K562 (cell line): ENCODE data around the gene INPP1. TPM values are rescaled to one million over a fixed set of nuclear protein-coding genes. Genes with fewer than 3 reads are reported as not detected.

Experiments used
- DPF2 ChIP-seq: fragments of 450-650 bp; IDR thresholded peaks from 2 replicates; pipeline ENCODE4 v1.6.1; 2016
- ETV1 ChIP-seq: fragments of 450-650 bp; conservative IDR thresholded peaks from 2 replicates; pipeline ENCODE4 v1.6.1; 2016; ENCODE audit warnings: missing genetic modification characterization, control low read depth, low read depth, missing compliant biosample characterization
- FOXK2 ChIP-seq, 2 experiments: fragments of 450-650 bp; IDR thresholded peaks in 1 of 2; conservative IDR thresholded peaks in 1 of 2; 2 replicates each; pipeline ENCODE4 v1.6.1; 2016; ENCODE audit warnings: low read depth in 2 of 2, mild to moderate bottlenecking in 1 of 2
- JUND ChIP-seq, 2 experiments: IDR thresholded peaks; 2 replicates in 1 of 2; 3 replicates in 1 of 2; pipeline ENCODE4 v1.6.1; 2011; ENCODE audit warnings: borderline replicate concordance in 2 of 2, low read depth in 2 of 2, low read length in 2 of 2, improper control_type of control experiment in 1 of 2, missing biosample characterization in 1 of 2, missing genetic modification characterization in 1 of 2, missing genetic modification reagents in 1 of 2
- LEF1 ChIP-seq: fragments of 450-650 bp; IDR thresholded peaks from 2 replicates; pipeline ENCODE4 v1.6.1; 2016; ENCODE audit warnings: mild to moderate bottlenecking
- NBN ChIP-seq: fragments of 450-650 bp; IDR thresholded peaks from 2 replicates; pipeline ENCODE4 v1.6.1; 2016; ENCODE audit warnings: low read depth, mild to moderate bottlenecking
- PHB2 ChIP-seq: fragments of 450-650 bp; IDR thresholded peaks from 2 replicates; pipeline ENCODE4 v1.6.1; 2017; ENCODE audit warnings: low read depth
- RFX7 ChIP-seq: fragments of 250-450 bp; sonication (Bioruptor Pico); IDR thresholded peaks from 2 replicates; pipeline ENCODE4 v1.5.1; 2021; ENCODE audit warnings: mild to moderate bottlenecking
- YBX1 ChIP-seq: fragments of 450-650 bp; IDR thresholded peaks from 2 replicates; pipeline ENCODE4 v1.7.1; 2016; ENCODE audit warnings: mild to moderate bottlenecking
- ZNF224 ChIP-seq: sonication (generic); formaldehyde crosslinking; IDR thresholded peaks from 2 replicates; pipeline ENCODE4 v1.8.0; 2022; ENCODE audit warnings: mild to moderate bottlenecking, missing genetic modification reagents
- ZNF445 ChIP-seq: fragments of 250-450 bp; sonication (Bioruptor Pico); IDR thresholded peaks from 2 replicates; pipeline ENCODE4 v1.4.0; 2020; ENCODE audit warnings: low read depth, mild to moderate bottlenecking, moderate library complexity
- ZSCAN32 ChIP-seq: fragments of 450-650 bp; formaldehyde crosslinking; IDR thresholded peaks from 2 replicates; pipeline ENCODE4 v1.4.0; 2020; ENCODE audit warnings: mild to moderate bottlenecking, moderate library complexity
- polyA plus RNA-seq, 8 experiments: library from polyadenylated mRNA; depleted of rRNA in 4 of 8; stranded (reverse) in 5 of 8; unstranded in 3 of 8; fragments of >200 nt; fragmentation: Nextera tagmentation in 2 of 8; fragmentation: Illumina TruSeq in 1 of 8; extraction: Ambion mirVana in 2 of 8; extraction: Trizol in 1 of 8; gene quantifications; 2 replicates each; pipeline versions ENCODE4 v1.2.1 to v1.2.3, GENCODE V29; 2011 to 2014; ENCODE audit warnings: inconsistent platforms in 1 of 8, missing spikeins in 1 of 8
- total RNA-seq, 7 experiments: library from RNA; depleted of rRNA in 6 of 7; stranded (reverse); fragments of >200 nt in 6 of 7; fragmentation: Illumina TruSeq in 2 of 7; extraction: Trizol in 2 of 7; gene quantifications; 2 replicates each; pipeline versions ENCODE4 v1.2.1 to v1.2.3, GENCODE V29; 2011 to 2021; ENCODE audit warnings: low replicate concordance in 1 of 7
- TF ChIP-seq, protein P1 (sequence below): fragments of 450-650 bp; conservative IDR thresholded peaks from 2 replicates; pipeline ENCODE4 v1.6.1; 2016; ENCODE audit warnings: missing genetic modification characterization, low read depth, mild to moderate bottlenecking, missing compliant biosample characterization, moderate library complexity
- TF ChIP-seq, protein P2 (sequence below): fragments of 150-350 bp; IDR thresholded peaks from 2 replicates; pipeline ENCODE4 v1.6.1; 2014; ENCODE audit warnings: low read depth, mild to moderate bottlenecking, low read length, borderline replicate concordance
- TF ChIP-seq, protein P3 (sequence below): sonication (generic); formaldehyde crosslinking; IDR thresholded peaks from 2 replicates; pipeline ENCODE4 v1.8.1; 2023; ENCODE audit warnings: mild to moderate bottlenecking, missing genetic modification reagents, moderate library complexity
- TF ChIP-seq, protein P4 (sequence below): fragments of 250-450 bp; sonication (Bioruptor Pico); IDR thresholded peaks from 2 replicates; pipeline ENCODE4 v1.6.1; 2021; ENCODE audit warnings: mild to moderate bottlenecking
- TF ChIP-seq, protein P5 (sequence below), 3 experiments: IDR thresholded peaks in 2 of 3; conservative IDR thresholded peaks in 1 of 3; 2 replicates each; pipeline ENCODE4 v1.5.1; 2011 to 2012; ENCODE audit warnings: low read length in 3 of 3, mild to moderate bottlenecking in 3 of 3, control low read depth in 2 of 3, improper control_type of control experiment in 1 of 3, inconsistent platforms in 1 of 3, low read depth in 1 of 3, mixed read lengths in 1 of 3, moderate library complexity in 1 of 3; ENCODE audit not compliant: insufficient read depth in 2 of 3

The INPP1 gene
- total and polyA plus RNA-seq, 9 of the 15 experiments (the other 6 are each of a cell fraction or from before 2014, with no cell fraction given), result 3.7 to 11.8 (median 6.5) TPM

DNA sequence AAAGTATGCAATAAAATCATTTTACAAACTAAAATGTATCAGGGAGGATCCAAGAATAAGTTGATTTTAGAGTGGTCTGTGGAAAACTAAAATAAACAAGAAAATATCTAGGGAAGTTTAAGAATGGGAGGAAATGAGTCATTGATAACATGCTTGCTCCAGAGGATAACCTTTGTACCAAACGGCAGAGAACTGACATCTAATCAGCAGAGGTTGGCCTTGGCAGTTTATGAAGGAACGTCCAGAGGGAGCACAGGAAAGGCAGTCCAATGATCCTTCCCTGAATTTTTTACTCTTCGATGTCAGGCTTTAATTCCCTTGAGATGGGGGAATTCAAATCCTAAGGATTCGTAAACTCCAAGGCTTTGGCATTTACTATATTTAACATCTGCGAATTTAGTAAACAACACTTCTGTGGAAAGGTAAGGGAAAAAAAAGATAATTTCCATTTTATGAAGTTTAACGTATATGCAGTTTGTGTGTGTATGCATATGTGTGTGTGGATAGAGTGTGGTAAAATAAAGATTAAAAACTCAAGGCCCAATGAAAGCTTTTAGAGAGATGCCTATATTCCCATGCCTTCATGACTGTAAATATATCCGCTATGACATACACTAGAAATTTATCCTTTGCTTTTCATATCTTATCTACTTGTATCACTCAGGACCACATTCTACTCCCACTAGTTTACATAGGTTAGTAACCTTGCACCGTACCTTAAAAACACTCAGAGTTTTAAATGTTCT, 8.7 kb upstream of the INPP1 start (continued):
- TF ChIP-seq, protein P1, sequence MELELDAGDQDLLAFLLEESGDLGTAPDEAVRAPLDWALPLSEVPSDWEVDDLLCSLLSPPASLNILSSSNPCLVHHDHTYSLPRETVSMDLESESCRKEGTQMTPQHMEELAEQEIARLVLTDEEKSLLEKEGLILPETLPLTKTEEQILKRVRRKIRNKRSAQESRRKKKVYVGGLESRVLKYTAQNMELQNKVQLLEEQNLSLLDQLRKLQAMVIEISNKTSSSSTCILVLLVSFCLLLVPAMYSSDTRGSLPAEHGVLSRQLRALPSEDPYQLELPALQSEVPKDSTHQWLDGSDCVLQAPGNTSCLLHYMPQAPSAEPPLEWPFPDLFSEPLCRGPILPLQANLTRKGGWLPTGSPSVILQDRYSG (tag), result no peak
- TF ChIP-seq RFX7 (CRISPR knock-in tag) (no peak), YBX1 (no peak), PHB2 (no peak), ETV1 (tag) (peak; percentile 35; the same call in 1 of the 2 replicates), DPF2 (peak; percentile 74), ZNF445 (CRISPR knock-in tag) (no peak), ZSCAN32 (CRISPR knock-in tag) (no peak), LEF1 (no peak), FOXK2 (conservative IDR thresholded peaks at IDR 0.05 in 1 of 2, IDR thresholded peaks at IDR 0.05 in 1 of 2; ENCODE audit: low read depth in 2 of 2) (peak in 1 of 2 experiments; percentile 45; a peak in 1 of 4 replicates), JUND (IDR thresholded peaks at IDR 0.05; ENCODE audit: borderline replicate concordance, low read depth, low read length) (peak; percentile 94), JUND (tag; IDR thresholded peaks at IDR 0.05; ENCODE audit: borderline replicate concordance, low read depth, low read length) (peak; percentile 88; the same call in 1 of the 3 replicates), NBN (peak; percentile 63; the same call in 1 of the 2 replicates), ZNF224 (CRISPR knock-in tag) (no peak)
- TF ChIP-seq, protein P2, sequence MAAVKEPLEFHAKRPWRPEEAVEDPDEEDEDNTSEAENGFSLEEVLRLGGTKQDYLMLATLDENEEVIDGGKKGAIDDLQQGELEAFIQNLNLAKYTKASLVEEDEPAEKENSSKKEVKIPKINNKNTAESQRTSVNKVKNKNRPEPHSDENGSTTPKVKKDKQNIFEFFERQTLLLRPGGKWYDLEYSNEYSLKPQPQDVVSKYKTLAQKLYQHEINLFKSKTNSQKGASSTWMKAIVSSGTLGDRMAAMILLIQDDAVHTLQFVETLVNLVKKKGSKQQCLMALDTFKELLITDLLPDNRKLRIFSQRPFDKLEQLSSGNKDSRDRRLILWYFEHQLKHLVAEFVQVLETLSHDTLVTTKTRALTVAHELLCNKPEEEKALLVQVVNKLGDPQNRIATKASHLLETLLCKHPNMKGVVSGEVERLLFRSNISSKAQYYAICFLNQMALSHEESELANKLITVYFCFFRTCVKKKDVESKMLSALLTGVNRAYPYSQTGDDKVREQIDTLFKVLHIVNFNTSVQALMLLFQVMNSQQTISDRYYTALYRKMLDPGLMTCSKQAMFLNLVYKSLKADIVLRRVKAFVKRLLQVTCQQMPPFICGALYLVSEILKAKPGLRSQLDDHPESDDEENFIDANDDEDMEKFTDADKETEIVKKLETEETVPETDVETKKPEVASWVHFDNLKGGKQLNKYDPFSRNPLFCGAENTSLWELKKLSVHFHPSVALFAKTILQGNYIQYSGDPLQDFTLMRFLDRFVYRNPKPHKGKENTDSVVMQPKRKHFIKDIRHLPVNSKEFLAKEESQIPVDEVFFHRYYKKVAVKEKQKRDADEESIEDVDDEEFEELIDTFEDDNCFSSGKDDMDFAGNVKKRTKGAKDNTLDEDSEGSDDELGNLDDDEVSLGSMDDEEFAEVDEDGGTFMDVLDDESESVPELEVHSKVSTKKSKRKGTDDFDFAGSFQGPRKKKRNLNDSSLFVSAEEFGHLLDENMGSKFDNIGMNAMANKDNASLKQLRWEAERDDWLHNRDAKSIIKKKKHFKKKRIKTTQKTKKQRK, result no peak
- TF ChIP-seq, protein P3, sequence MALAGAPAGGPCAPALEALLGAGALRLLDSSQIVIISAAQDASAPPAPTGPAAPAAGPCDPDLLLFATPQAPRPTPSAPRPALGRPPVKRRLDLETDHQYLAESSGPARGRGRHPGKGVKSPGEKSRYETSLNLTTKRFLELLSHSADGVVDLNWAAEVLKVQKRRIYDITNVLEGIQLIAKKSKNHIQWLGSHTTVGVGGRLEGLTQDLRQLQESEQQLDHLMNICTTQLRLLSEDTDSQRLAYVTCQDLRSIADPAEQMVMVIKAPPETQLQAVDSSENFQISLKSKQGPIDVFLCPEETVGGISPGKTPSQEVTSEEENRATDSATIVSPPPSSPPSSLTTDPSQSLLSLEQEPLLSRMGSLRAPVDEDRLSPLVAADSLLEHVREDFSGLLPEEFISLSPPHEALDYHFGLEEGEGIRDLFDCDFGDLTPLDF (CRISPR knock-in tag), result no peak
- TF ChIP-seq, protein P4, sequence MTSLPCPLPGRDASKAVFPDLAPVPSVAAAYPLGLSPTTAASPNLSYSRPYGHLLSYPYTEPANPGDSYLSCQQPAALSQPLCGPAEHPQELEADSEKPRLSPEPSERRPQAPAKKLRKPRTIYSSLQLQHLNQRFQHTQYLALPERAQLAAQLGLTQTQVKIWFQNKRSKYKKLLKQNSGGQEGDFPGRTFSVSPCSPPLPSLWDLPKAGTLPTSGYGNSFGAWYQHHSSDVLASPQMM (CRISPR knock-in tag), result no peak
- TF ChIP-seq, protein P5, sequence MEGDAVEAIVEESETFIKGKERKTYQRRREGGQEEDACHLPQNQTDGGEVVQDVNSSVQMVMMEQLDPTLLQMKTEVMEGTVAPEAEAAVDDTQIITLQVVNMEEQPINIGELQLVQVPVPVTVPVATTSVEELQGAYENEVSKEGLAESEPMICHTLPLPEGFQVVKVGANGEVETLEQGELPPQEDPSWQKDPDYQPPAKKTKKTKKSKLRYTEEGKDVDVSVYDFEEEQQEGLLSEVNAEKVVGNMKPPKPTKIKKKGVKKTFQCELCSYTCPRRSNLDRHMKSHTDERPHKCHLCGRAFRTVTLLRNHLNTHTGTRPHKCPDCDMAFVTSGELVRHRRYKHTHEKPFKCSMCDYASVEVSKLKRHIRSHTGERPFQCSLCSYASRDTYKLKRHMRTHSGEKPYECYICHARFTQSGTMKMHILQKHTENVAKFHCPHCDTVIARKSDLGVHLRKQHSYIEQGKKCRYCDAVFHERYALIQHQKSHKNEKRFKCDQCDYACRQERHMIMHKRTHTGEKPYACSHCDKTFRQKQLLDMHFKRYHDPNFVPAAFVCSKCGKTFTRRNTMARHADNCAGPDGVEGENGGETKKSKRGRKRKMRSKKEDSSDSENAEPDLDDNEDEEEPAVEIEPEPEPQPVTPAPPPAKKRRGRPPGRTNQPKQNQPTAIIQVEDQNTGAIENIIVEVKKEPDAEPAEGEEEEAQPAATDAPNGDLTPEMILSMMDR (IDR thresholded peaks at IDR 0.05 in 2 of 3, conservative IDR thresholded peaks at IDR 0.05 in 1 of 3; ENCODE audit: insufficient read depth in 2 of 3, low read depth in 1 of 3, low read length in 3 of 3), result no peak
